Sigmoid colon (tissue), 3 donors: ENCODE data around the gene MDM4.

Source experiments
- CTCF ChIP-seq, 4 experiments: fragments of 450-650 bp in 3 of 4; fragments of 200-600 bp in 1 of 4; IDR thresholded peaks; one replicate each; pipeline ENCODE4 v1.5.1; 2016 to 2019; ENCODE audit warnings: antibody characterized with exemption in 4 of 4, mild to moderate bottlenecking in 3 of 4, moderate library complexity in 2 of 4
- POLR2A ChIP-seq, 2 donors: fragments of 450-650 bp; IDR thresholded peaks; one replicate each; pipeline ENCODE4 v1.6.1; 2016; ENCODE audit warnings: antibody characterized with exemption in 2 of 2, mild to moderate bottlenecking in 2 of 2, moderate library complexity in 2 of 2

- TF ChIP-seq POLR2A (IDR thresholded peaks at IDR 0.05), result no peak
- no peak for TF ChIP-seq CTCF (IDR thresholded peaks at IDR 0.05)
Observed at GRCh38 chr1:204545202-204545601, 29.0 kb downstream of the MDM4 start.
